HEK293T (cell line): ENCODE measurements around the gene GRIK2.

ENCODE experiments used
- CTCF ChIA-PET: fragments of 350-600 bp; formaldehyde crosslinking; extraction: SDS; loops from one replicate; lab custom pipeline; 2021; ENCODE audit warnings: antibody characterized with exemption, inconsistent platforms; lab: Yijun Ruan, JAX
- POLR2A ChIA-PET: fragments of 350-600 bp; formaldehyde crosslinking; extraction: SDS; loops from one replicate; lab custom pipeline; 2020; ENCODE audit warnings: antibody characterized with exemption, inconsistent platforms; lab: Yijun Ruan, JAX
- DNase-seq: peaks from one replicate; pipeline ENCODE4 v3.0.0; 2012; ENCODE audit warnings: mixed read lengths; ENCODE audit errors: extremely low spot score
- ARNT ChIP-seq: fragments of 450-650 bp; IDR thresholded peaks from 2 replicates; pipeline ENCODE4 v1.6.1; 2017; ENCODE audit warnings: mild to moderate bottlenecking
- BHLHE40 ChIP-seq: fragments of 450-650 bp; IDR thresholded peaks from 2 replicates; pipeline ENCODE4 v1.6.1; 2016; ENCODE audit warnings: mild to moderate bottlenecking, moderate library complexity, borderline replicate concordance
- CTBP1 ChIP-seq: fragments of 450-650 bp; IDR thresholded peaks from 2 replicates; pipeline ENCODE4 v1.6.1; 2016; ENCODE audit warnings: borderline replicate concordance
- ELF4 ChIP-seq: fragments of 450-650 bp; IDR thresholded peaks from 2 replicates; pipeline ENCODE4 v1.6.1; 2017; ENCODE audit warnings: antibody characterized with exemption
- FOXA1 ChIP-seq: fragments of 450-650 bp; IDR thresholded peaks from 2 replicates; pipeline ENCODE4 v1.6.1; 2016; ENCODE audit warnings: mild to moderate bottlenecking
- FOXK2 ChIP-seq: fragments of 450-650 bp; IDR thresholded peaks from 2 replicates; pipeline ENCODE4 v1.6.1; 2016; ENCODE audit warnings: mild to moderate bottlenecking
- FOXM1 ChIP-seq: fragments of 450-650 bp; IDR thresholded peaks from 2 replicates; pipeline ENCODE4 v1.6.1; 2017; ENCODE audit warnings: mild to moderate bottlenecking, borderline replicate concordance
- HDGF ChIP-seq: fragments of 450-650 bp; IDR thresholded peaks from 2 replicates; pipeline ENCODE4 v1.6.1; 2017; ENCODE audit warnings: antibody characterized with exemption, borderline replicate concordance
- L3MBTL2 ChIP-seq: fragments of 450-650 bp; conservative IDR thresholded peaks from 2 replicates; pipeline ENCODE4 v1.6.1; 2016; ENCODE audit warnings: mild to moderate bottlenecking
- LEF1 ChIP-seq: fragments of 450-650 bp; IDR thresholded peaks from 2 replicates; pipeline ENCODE4 v1.6.1; 2017; ENCODE audit warnings: mild to moderate bottlenecking, borderline replicate concordance
- NFRKB ChIP-seq: fragments of 450-650 bp; IDR thresholded peaks from 2 replicates; pipeline ENCODE4 v1.6.1; 2016; ENCODE audit warnings: mild to moderate bottlenecking, moderate library complexity
- PKNOX1 ChIP-seq: fragments of 450-650 bp; IDR thresholded peaks from 2 replicates; pipeline ENCODE4 v1.6.1; 2016
- SP1 ChIP-seq: fragments of 450-650 bp; IDR thresholded peaks from 2 replicates; pipeline ENCODE4 v1.6.1; 2017
- SUZ12 ChIP-seq: fragments of 450-650 bp; IDR thresholded peaks from 2 replicates; pipeline ENCODE4 v1.6.1; 2016; ENCODE audit warnings: mild to moderate bottlenecking
- TARDBP ChIP-seq: fragments of 450-650 bp; IDR thresholded peaks from 2 replicates; pipeline ENCODE4 v1.6.1; 2016
- ZNF384 ChIP-seq: fragments of 450-650 bp; IDR thresholded peaks from 2 replicates; pipeline ENCODE4 v1.6.1; 2016

The GRIK2 gene

GRCh38 chr6:101397199-101397598 lies 3.7 kb downstream of the GRIK2 start:
- no peak for DNase-seq
- ChIA-PET CTCF (no interaction called here), POLR2A (no interaction called here)
- TF ChIP-seq ELF4: no peak
- no peak for TF ChIP-seq ZNF384
- no peak for TF ChIP-seq LEF1
- no peak for TF ChIP-seq FOXA1
- TF ChIP-seq FOXM1: no peak
- no peak for TF ChIP-seq PKNOX1
- no peak for TF ChIP-seq NFRKB
- no peak for TF ChIP-seq L3MBTL2
- TF ChIP-seq CTBP1: no peak
- no peak for TF ChIP-seq SUZ12
- TF ChIP-seq ARNT: no peak
- TF ChIP-seq FOXK2: no peak
- TF ChIP-seq BHLHE40: no peak
- TF ChIP-seq TARDBP: no peak
- no peak for TF ChIP-seq SP1

GRCh38 chr6:101398716-101399615 lies 5.5 kb downstream of the GRIK2 start:
- TF ChIP-seq FOXK2 (no peak), L3MBTL2 (no peak), BHLHE40 (no peak), ELF4 (no peak), ZNF384 (no peak), NFRKB (no peak), ARNT (no peak), FOXM1 (no peak), PKNOX1 (no peak), HDGF (no peak), LEF1 (no peak), FOXA1 (no peak), TARDBP (no peak), SUZ12 (no peak), CTBP1 (no peak), SP1 (no peak)
- POLR2A ChIA-PET: no interaction called here
- CTCF ChIA-PET: interaction anchor here (0.5 kb wide), 1 partner anchor 679 kb away, joined by 3 read pairs; no protein-coding TSS in a partner anchor
- DNase-seq: no peak

- no peak for DNase-seq
- TF ChIP-seq L3MBTL2 (no peak), LEF1 (no peak), PKNOX1 (no peak), FOXK2 (no peak), CTBP1 (no peak), TARDBP (no peak), SP1 (no peak), HDGF (no peak)
- CTCF ChIA-PET: no interaction called here
- POLR2A ChIA-PET: no interaction called here
Measured at GRCh38 chr6:101399616-101400162, 6.2 kb downstream of the GRIK2 start.

GRCh38 chr6:101400326-101401135 lies 7.0 kb downstream of the GRIK2 start:
- ChIA-PET CTCF (no interaction called here), POLR2A (no interaction called here)
- DNase-seq: no peak
- no peak for TF ChIP-seq PKNOX1
- no peak for TF ChIP-seq FOXK2
- TF ChIP-seq CTBP1: no peak
- no peak for TF ChIP-seq ARNT
- no peak for TF ChIP-seq FOXM1
- TF ChIP-seq NFRKB: no peak
- no peak for TF ChIP-seq TARDBP
- TF ChIP-seq L3MBTL2: no peak
- no peak for TF ChIP-seq LEF1
- TF ChIP-seq FOXA1: no peak
- TF ChIP-seq ZNF384: no peak
- TF ChIP-seq SUZ12: no peak

GRCh38 chr6:101401171-101401570 lies 7.7 kb downstream of the GRIK2 start:
- TF ChIP-seq ARNT: no peak
- TF ChIP-seq BHLHE40: no peak
- TF ChIP-seq ELF4: no peak
- no peak for TF ChIP-seq SP1
- no peak for TF ChIP-seq LEF1
- no peak for TF ChIP-seq HDGF
- TF ChIP-seq PKNOX1: no peak
- TF ChIP-seq FOXM1: no peak
- no peak for TF ChIP-seq FOXK2
- TF ChIP-seq SUZ12: no peak
- no peak for TF ChIP-seq L3MBTL2
- TF ChIP-seq NFRKB: no peak
- no peak for TF ChIP-seq CTBP1
- TF ChIP-seq ZNF384: no peak
- TF ChIP-seq TARDBP: no peak
- no peak for TF ChIP-seq FOXA1
- ChIA-PET POLR2A (no interaction called here), CTCF (no interaction called here)
- DNase-seq: no peak
